GM12873 (cell line): ENCODE results near the gene NCKAP1.

ENCODE experiments used
- TF ChIP-seq, protein P1 (sequence below): IDR thresholded peaks from 2 replicates; pipeline ENCODE4 v1.5.1; 2012; ENCODE audit warnings: low read depth, mild to moderate bottlenecking, moderate library complexity, low read length, control low read depth; ENCODE audit not compliant: insufficient read depth; ENCODE audit errors: missing control alignments

Gene NCKAP1

DNA sequence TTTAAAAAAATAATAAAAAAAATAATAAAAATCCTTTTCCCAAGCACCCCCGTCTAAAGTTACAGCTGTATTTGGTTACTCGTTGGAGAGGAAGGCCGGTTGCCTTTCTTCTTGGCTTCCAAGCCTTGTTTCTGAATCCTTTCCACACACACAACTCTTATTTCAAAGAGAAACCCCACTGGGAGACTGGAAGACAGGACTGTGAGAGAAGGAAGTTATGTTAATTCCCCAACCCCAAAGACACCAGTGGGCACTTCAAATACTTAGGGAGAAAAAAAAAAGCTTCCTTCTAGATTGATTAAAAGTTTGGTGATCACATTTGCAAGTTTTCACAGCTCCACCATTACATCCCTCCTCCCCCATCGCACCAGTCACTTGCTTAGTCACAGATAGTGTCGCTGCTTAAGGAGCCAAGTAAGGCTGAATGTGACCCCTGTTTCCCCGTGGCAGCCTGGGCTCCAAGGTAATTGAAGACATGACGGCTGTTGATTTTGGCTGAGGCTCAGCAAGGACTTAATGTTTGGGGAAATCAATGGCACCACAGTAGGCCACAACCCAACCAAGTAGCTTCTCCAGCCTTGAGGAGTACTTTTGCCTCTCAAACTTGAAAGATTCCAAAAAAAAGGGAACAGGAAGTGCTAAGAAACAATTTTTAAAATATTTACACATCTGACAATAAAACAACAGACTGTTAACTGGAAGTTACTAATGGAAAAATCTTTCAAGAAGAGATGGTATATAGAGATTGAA lies 131.0 kb downstream of the NCKAP1 start:
- TF ChIP-seq, protein P1, sequence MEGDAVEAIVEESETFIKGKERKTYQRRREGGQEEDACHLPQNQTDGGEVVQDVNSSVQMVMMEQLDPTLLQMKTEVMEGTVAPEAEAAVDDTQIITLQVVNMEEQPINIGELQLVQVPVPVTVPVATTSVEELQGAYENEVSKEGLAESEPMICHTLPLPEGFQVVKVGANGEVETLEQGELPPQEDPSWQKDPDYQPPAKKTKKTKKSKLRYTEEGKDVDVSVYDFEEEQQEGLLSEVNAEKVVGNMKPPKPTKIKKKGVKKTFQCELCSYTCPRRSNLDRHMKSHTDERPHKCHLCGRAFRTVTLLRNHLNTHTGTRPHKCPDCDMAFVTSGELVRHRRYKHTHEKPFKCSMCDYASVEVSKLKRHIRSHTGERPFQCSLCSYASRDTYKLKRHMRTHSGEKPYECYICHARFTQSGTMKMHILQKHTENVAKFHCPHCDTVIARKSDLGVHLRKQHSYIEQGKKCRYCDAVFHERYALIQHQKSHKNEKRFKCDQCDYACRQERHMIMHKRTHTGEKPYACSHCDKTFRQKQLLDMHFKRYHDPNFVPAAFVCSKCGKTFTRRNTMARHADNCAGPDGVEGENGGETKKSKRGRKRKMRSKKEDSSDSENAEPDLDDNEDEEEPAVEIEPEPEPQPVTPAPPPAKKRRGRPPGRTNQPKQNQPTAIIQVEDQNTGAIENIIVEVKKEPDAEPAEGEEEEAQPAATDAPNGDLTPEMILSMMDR, result no peak

DNA sequence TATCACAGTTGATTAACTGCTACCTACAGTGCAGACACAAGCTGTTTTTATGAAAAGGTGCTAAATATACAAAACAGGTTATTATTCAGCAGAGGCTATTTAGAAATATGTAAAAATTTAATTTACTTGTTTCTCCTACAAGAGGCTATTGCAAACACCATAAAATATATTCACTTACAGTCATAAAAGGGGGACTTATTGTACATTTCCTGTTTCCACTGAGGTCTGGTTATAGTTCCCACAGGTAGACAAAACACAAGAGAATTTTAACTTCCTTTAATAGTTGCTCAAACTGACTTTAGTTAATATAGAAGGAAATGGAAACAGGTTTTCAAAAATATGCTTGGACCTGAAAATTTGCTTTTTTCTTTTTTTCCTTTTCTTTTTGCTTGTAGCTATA lies 131.8 kb downstream of the NCKAP1 start:
- TF ChIP-seq, protein P1, result no peak

DNA sequence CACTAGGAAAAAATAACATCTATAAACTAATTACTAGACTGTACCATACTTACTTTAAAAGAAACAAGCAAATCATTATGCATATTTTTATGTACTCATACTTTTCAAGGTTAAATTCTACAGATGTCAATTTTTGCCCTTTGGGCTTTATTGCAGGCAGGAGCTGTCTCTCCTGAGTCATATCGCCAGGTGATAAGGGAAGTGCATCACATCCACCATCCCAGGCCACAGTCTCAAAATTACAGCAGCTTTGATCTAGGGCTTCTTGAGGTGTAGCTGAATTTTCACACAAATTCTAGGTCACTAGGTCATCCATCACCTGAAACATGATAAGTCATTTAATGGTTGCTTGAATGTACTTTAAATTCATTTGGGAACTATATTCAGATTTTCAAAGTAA lies 133.4 kb downstream of the NCKAP1 start:
- TF ChIP-seq, protein P1, result no peak

DNA sequence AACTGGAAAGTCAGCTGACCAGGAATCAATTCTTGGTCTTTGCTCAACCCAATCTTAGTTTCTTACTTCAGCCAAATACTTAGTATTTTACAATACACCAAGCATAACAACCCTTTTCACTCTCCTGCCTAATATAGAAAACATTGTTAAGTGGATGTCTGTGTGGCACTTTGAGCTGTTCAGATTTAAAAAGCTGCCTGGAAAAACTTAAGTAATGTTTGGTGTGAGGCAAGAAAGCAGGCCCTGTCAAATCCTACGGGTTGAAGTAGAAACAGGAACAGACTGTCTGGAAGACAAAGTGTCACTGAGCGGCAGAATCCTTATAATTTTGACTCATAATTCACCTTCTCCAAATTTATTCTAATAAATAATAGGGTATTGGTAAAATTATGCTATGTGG lies 134.7 kb downstream of the NCKAP1 start:
- TF ChIP-seq, protein P1, result no peak

DNA sequence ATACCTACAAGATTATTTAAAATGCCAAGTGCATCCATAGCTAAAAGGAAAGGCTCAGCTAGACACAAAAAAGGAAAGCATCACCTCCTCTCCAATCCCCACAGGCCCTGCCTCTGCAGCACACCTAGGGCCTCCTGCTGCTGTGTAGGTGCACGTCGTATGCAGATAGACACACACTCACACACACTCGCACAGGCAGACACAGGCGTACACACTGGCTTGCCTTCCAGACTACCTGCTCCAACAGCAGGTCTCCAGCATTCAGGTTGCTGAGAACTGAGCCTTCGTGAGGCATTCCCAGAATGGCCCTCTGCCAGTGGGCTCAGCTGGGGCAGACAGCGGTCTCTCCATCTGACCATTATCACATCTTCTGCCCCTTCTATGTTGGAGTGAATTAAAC lies 136.5 kb downstream of the NCKAP1 start:
- TF ChIP-seq, protein P1, result no peak

DNA sequence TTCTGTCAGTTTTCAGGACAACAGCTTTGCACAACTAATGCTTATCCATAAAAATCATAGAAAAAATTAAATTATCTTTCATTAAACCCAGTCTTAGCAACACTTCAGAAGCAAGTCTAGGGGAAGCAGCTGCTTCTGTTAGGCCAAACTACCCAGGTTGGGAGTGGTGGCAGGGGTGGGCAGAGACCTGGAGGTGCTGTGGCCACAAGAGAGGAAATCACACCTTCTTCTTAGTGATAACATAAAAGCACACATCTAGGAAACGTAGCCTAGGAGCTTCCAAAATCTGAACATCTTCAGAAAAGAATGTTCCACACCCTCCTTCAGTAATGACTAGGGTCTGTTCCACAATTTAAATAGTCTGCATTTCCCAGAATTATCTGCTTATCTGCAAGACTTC lies 139.5 kb downstream of the NCKAP1 start:
- TF ChIP-seq, protein P1, result no peak

DNA sequence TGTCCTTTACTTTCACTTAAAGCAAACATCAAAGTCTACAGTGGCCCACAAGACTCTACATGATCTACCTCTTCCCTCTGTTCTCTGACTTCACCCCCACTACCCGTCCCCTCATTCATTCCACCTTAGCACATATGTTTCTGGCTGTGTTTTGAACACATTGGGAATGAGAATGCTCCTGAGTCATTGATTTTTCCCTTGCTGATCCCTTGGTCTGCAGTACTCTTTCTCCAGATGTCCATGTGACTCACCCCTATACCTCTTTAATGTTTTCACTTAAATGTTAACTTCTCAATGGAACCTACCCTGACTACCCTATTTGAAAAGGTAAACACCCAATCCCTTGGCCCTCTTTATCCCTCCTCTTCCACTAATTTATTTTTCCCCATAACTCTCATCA lies 141.1 kb downstream of the NCKAP1 start:
- TF ChIP-seq, protein P1, result no peak
